DMS153 (cell line): ENCODE results near the gene BACE1.
A peak's percentile ranks its signal among the peaks of the same experiment; 100 is the strongest.
"Not testable (repeated sequence)": the region's sequence is repeated elsewhere in the genome, so short reads cannot be mapped to it uniquely, and the experiment has no call there.

Experiments
- DNase-seq: peaks from one replicate; lab custom pipeline; 2025; lab: John Stamatoyannopoulos, UW

The BACE1 gene

GRCh38 chr11:117316197-117316961 lies at the start of gene BACE1:
BACE1 (minus strand) TSS chr11:117316256; CDS start chr11:117315795, 461 bp downstream.
- peak; percentile 75 for DNase-seq

DNA sequence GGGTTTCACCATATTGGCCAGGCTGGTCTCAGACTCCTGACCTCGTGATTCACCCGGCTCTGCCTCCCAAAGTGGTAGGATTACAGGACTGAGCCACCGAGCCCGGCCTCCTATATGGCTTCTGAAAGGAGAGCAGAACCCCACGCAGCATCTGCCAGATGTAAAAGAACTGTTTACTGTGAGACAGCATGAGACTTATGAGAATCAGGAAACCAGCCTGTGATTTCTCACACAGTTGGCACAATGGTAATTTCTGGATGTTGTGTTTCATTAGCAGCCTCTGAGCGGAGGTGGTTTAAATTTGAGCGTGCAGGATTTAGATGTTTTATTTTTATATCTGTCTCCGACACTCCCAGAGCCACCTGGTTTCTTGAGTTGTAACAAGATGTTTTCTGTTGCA lies 45.4 kb upstream of the BACE1 start:
- no peak for DNase-seq

GRCh38 chr11:117356126-117356890 lies 40.3 kb upstream of the BACE1 start:
- DNase-seq = no peak

DNA sequence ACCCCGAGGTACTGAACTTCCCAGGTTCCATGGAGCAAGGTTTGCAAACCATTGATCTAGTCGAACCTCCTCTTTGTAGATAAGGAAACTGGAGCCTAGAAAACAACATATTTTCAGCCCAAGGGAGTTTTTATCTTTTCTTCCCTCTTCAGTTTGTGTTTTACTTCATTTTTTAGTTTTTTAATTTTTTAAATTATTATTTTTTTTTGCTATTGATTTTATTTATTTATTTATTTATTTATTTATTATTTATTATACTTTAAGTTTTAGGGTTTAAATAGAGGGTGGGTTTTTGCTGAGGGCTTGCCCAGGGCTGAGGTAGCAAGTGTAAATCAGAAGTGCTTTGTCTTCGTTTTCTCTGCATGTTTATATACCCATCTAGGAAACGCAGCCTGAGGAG lies 38.5 kb upstream of the BACE1 start:
- DNase-seq = no peak

DNA sequence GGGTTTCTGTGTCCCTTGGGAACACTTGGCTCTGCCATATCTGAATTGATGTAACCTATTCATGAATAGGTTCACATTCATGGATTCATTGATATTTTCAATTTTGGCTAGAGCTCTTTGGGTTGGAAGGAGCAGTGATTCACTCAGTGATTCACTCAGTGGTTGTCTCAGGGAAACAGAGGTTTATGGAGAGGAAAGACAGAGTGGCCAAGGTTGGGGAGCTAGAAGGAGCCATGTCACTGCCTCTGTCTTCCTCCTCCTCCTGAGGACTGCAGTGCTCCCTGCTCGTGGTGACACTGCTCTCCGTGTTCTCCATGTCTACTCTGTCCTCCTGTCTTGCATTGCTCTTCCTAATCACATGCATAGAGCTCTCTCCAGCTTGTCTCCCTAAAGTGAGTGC lies 29.0 kb upstream of the BACE1 start:
- DNase-seq = no peak

GRCh38 chr11:117337076-117337475 lies 21.0 kb upstream of the BACE1 start:
- DNase-seq = no peak

- DNase-seq = no peak
Measured at GRCh38 chr11:117335399-117335798, 19.3 kb upstream of the BACE1 start.

GRCh38 chr11:117334896-117335295 lies 18.8 kb upstream of the BACE1 start:
- DNase-seq = no peak

DNA sequence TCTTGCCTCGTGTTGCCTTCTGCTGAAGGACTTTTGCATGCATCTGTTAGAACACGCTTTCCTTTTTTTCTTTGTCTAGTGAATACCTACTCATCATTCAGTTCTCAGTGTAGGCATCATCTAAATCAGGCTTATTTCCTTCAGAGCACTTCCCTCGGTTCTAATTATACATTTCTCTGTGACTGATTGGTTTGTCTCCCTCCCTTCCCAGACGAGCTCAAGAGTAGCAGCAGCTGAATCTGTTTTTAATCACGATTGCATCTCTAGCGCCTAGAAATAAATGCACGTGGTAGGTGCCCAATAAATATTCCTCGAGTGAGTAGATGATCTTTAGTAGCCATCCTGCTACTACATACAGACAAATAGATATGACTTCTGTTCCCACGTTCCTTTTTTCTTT lies 17.9 kb upstream of the BACE1 start:
- no peak for DNase-seq

GRCh38 chr11:117332843-117333242 lies 16.8 kb upstream of the BACE1 start:
- no peak for DNase-seq

- no peak for DNase-seq
Measured at GRCh38 chr11:117328375-117329010, 12.4 kb upstream of the BACE1 start.

- peak; percentile 95 for DNase-seq
Measured at GRCh38 chr11:117327567-117328374, 11.7 kb upstream of the BACE1 start, which contains the start of gene CEP164. CEP164 (plus strand) TSS chr11:117327854; CDS start chr11:117338587, 10,733 bp downstream.

DNA sequence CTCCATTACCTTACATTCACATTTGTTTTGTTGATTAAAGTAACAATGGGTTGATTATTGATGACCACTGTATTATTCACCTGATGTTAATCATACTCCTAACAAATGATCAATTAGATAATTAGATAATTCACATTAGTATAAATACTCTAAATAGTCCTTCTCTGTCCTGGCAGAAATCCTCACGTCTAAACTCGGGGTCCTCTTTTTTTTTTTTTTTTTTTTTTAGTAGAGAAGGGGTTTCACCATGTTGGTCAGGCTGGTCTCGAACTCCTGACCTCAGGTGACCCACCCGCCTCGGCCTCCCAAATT lies 11.2 kb upstream of the BACE1 start:
- not testable (repeated sequence) for DNase-seq

DNA sequence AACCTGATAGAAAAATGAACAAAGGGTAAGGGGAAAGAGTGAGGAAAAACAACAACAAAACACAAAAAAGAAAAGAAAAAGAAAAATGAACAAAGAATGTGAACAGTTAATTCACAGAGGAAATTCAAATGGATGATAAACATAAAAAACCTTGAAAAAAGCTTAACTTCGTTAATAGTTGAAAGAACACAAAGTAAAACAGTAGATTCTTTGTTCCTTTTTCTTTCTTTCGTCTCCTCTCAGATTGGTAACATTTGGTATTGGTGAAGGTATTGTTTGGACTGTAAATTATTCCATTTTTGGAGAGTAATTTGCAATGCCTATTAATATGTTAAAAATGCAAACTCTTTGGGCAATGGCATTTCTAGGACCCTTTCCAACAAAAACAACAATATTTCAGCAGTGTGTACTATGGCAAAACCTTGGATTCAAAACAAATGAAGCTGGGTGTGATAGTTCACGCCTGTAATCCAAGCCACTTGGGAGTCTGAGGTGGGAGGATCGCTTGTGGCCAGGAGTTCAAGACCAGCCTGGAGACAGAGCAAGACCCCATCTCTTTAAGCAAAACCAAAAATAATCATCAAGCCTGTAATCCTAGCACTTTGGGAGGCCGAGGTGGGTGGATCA lies 3.3 kb upstream of the BACE1 start:
- no peak for DNase-seq

DNA sequence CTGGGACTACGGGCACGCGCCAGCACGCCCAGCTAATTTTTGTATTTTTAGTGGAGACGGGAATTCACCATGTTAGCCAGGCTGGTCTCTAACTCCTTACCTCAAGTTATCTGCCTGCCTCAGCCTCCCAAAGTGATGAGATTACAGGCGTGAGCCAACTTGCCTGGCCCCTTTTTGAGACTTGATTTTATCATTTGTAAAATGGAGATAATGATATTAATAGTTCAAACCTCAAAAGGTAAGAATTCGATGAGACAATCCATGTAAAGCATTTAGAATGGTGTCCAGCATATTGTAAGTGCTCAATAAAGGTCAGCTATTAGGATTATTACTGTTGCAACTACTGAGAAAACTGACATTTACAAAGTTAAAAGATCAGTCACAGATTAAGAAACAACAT lies 2.7 kb upstream of the BACE1 start:
- DNase-seq = no peak

- no peak for DNase-seq
Measured at GRCh38 chr11:117315285-117316196, 515 bp downstream of the BACE1 start.

DNA sequence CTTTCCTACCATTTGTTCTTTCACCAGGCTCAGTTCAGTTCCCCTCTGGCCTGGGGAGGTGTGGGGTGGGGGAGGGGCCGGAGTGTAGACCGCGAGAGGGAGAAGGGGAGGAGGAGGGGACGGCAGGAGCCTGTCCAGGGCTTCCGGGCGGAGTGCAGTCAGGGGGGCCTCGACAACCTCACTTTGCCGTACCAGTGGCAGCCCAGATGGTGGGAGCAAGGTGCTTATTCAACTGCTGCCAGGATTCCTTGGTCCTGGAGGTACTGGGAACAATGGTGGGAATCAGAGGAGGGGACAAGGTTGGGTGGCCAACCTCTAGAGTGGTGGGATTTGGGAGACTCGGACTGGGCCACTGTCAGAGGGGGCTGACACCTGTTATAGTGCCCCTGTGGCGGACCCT lies 1.2 kb downstream of the BACE1 start:
- no peak for DNase-seq

GRCh38 chr11:117313828-117314768 lies 2.0 kb downstream of the BACE1 start:
- no peak for DNase-seq

- no peak for DNase-seq
Measured at GRCh38 chr11:117313091-117313490, 3.0 kb downstream of the BACE1 start.
